ENCODE results near the gene GJA5. TPM values are rescaled to one million over a fixed set of nuclear protein-coding genes. Genes with fewer than 3 reads are reported as not detected.

Gene GJA5
- total and polyA plus RNA-seq, 2 experiments from 2014 or later, result 0.24 to 1.7 TPM

- TF ChIP-seq ZNF462 (CRISPR knock-in tag; IDR thresholded peaks at IDR 0.05) (no peak), CREB1 (CRISPR knock-in tag; IDR thresholded peaks at IDR 0.05; ENCODE audit: low read depth) (no peak), ETS1 (IDR thresholded peaks at IDR 0.05) (no peak), ZNF331 (CRISPR knock-in tag; IDR thresholded peaks at IDR 0.05; ENCODE audit: low read depth) (no peak)
Measured at GRCh38 chr1:147771226-147772125, 11.1 kb upstream of the GJA5 start (continued).

- H3K4me1 ChIP-seq (ENCODE audit: insufficient read depth), result peaks cover 11% of the 10 kb centered on the region; the same call in 1 of the 2 replicates
- H3K4me2 ChIP-seq, result no peak overlapping the region
- TF ChIP-seq EZH2phosphoT487 (IDR thresholded peaks at IDR 0.05; ENCODE audit: unreplicated experiment) (no peak), ZNF462 (CRISPR knock-in tag; IDR thresholded peaks at IDR 0.05) (no peak)
- no peak overlapping the region for H3K27ac Mint-ChIP-seq
- no peaks in the 10 kb centered on the region for H4K20me1 ChIP-seq (replicated peaks; ENCODE audit: insufficient read depth)
- H2AFZ ChIP-seq, result no peak overlapping the region
- H3K9me2 ChIP-seq (ENCODE audit: insufficient read depth), result no peaks in the 10 kb centered on the region; the same call in 1 of the 2 replicates
- ATAC-seq (no peak), DNase-seq (ENCODE audit: low spot score) (peak; percentile 17)
- H3K27ac ChIP-seq (ENCODE audit: low read depth), result no peak overlapping the region
- H3K36me3 Mint-ChIP-seq (ENCODE audit: low read depth), result no peaks in the 10 kb centered on the region
- peaks cover 2% of the 10 kb centered on the region; the same call in 1 of the 3 replicates for H3K9me3 Mint-ChIP-seq
- H3K36me3 ChIP-seq (ENCODE audit: insufficient read depth), result no peaks in the 10 kb centered on the region
- no peaks in the 10 kb centered on the region for H3F3A ChIP-seq (replicated peaks; ENCODE audit: low read depth)
- H3K79me2 ChIP-seq (replicated peaks; ENCODE audit: insufficient read depth), result no peaks in the 10 kb centered on the region
- no peak overlapping the region for H3K4me3 Mint-ChIP-seq
- no peak overlapping the region for H3K4me3 ChIP-seq
- H3K27me3 Mint-ChIP-seq (ENCODE audit: insufficient read depth, low read depth, poor library complexity), result peaks cover 9% of the 10 kb centered on the region
- no peaks in the 10 kb centered on the region for H3K27me3 ChIP-seq (ENCODE audit: insufficient read depth)
- peaks cover 14% of the 10 kb centered on the region for H3K4me1 Mint-ChIP-seq
Measured at GRCh38 chr1:147769106-147769505, 8.7 kb upstream of the GJA5 start.
